ENCODE data around the gene MEAF6. TPM values are rescaled to one million over a fixed set of nuclear protein-coding genes. Genes with fewer than 3 reads are reported as not detected.

Gene MEAF6
- total and polyA plus RNA-seq, 7 donors: 27.2 to 109 (median 35.4) TPM

GRCh38 chr1:37559080-37559479 is 44.5 kb upstream of the MEAF6 start:
- peaks cover 0 to 12% of the 10 kb centered on the region in 2 donors for H3K36me3 ChIP-seq (ENCODE audit: insufficient read depth in 1 of 2, low read depth in 1 of 2)
- DNase-seq: no peak
- H3K27ac ChIP-seq: no peak overlapping the region
- WGBS, 3 donors: 86 to 90% (median 88%) methylated on average over 7 of the region's 7 CpGs
- no peak for TF ChIP-seq CTCF (IDR thresholded peaks at IDR 0.05)
- ATAC-seq: no peak
- no peaks in the 10 kb centered on the region for H3K9me3 ChIP-seq
- intact Hi-C loops (cut with DNase I): no loop called here
- no peak overlapping the region for H3K4me3 ChIP-seq
- peaks cover 5% of the 10 kb centered on the region for H3K4me1 ChIP-seq
- H3K27me3 ChIP-seq (ENCODE audit: insufficient read depth in 3 of 3, low read length in 2 of 3): no peaks in the 10 kb centered on the region

- ATAC-seq (no peak), DNase-seq (no peak)
- intact Hi-C loops (cut with DNase I): no loop called here
- Histone ChIP-seq H3K4me3 (no peak overlapping the region), H3K27ac (no peak overlapping the region), H3K36me3 (ENCODE audit: insufficient read depth in 1 of 2, low read depth in 1 of 2) (peaks cover 0 to 7% of the 10 kb centered on the region in 2 donors), H3K4me1 (peaks cover 5% of the 10 kb centered on the region), H3K27me3 (ENCODE audit: insufficient read depth in 3 of 3, low read length in 2 of 3) (no peaks in the 10 kb centered on the region), H3K9me3 (no peaks in the 10 kb centered on the region)
- WGBS, 3 donors: 55 to 74% (median 67%) methylated on average over 1 of the region's 1 CpG
- TF ChIP-seq CTCF (IDR thresholded peaks at IDR 0.05): no peak
These were observed 43.8 kb upstream of the MEAF6 start for GRCh38 chr1:37558411-37558810.

- Histone ChIP-seq H3K9me3 (no peaks in the 10 kb centered on the region), H3K4me1 (peaks cover 15% of the 10 kb centered on the region), H3K27ac (no peak overlapping the region), H3K4me3 (peak overlapping the region; percentile 49), H3K27me3 (ENCODE audit: insufficient read depth in 3 of 3, low read length in 2 of 3) (no peaks in the 10 kb centered on the region), H3K36me3 (ENCODE audit: insufficient read depth in 1 of 2, low read depth in 1 of 2) (peaks cover 3 to 11% of the 10 kb centered on the region in 2 donors)
- TF ChIP-seq CTCF (IDR thresholded peaks at IDR 0.05): no peak
- no peak for ATAC-seq
- intact Hi-C loops (cut with DNase I): no loop called here
- no peak for DNase-seq
- WGBS, 3 donors: 85 to 97% (median 92%) methylated on average over 3 of the region's 3 CpGs
These were observed 42.8 kb upstream of the MEAF6 start for GRCh38 chr1:37557402-37557801.

- no peak for TF ChIP-seq CTCF (IDR thresholded peaks at IDR 0.05)
- DNase-seq: peak; percentile 83 to 92
- ATAC-seq: peak; percentile 67 to 86 (median 82)
- Histone ChIP-seq H3K36me3 (ENCODE audit: insufficient read depth in 1 of 2, low read depth in 1 of 2) (peaks cover 4 to 12% of the 10 kb centered on the region in 2 donors), H3K4me3 (peak within 1 kb of the TSS; percentile 49), H3K4me1 (peaks cover 20% of the 10 kb centered on the region), H3K27me3 (ENCODE audit: insufficient read depth in 3 of 3, low read length in 2 of 3) (no peaks in the 10 kb centered on the region), H3K27ac (peak within 1 kb of the TSS; percentile 0), H3K9me3 (no peaks in the 10 kb centered on the region)
- 5 to 6% (median 6%) methylated on average over 31 of the region's 31 CpGs for WGBS, 3 donors
- intact Hi-C loops (cut with DNase I): no loop called here
These were observed 42.2 kb upstream of the MEAF6 start, which contains the start of gene DNALI1 for GRCh38 chr1:37556712-37557196. DNALI1 (plus strand) TSS chr1:37556940; CDS start chr1:37556995, 55 bp downstream.
